Stimulated activated CD4-positive, alpha-beta T cell treated with anti-CD3 and anti-CD28 coated beads, Interleukin-1b, Interleukin-23, amount 100 ng/mL, for 24 hours (primary cell): ENCODE measurements around the gene PRDM4.
"Not testable (repeated sequence)": the region's sequence is repeated elsewhere in the genome, so short reads cannot be mapped to it uniquely, and the experiment has no call there.

ENCODE experiments used
- DNase-seq, 4 experiments: peaks; one replicate each; pipeline ENCODE4 v3.0.0-alpha.2; 2020; ENCODE audit warnings: low read depth in 4 of 4, low spot score in 1 of 4

PRDM4 gene

DNA sequence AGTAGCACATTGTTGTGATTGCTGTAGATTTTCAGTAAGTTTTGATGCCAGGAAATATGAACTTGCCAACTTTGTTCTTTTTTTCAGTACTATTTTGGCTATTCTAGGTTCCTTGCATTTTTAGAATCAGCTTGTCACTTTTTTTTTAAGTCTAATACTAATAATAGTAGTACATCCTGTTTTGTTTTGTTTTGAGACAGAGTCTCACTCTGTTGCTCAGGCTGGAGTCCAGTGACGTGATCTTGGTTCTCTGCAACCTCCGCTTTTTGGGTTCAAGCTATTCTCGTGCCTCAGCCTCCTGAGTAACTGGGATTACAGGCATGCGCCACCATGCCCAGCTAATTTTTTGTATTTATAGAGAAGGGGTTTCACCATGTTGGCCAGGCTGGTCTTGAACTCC is 58.8 kb downstream of the PRDM4 start:
- no peak for DNase-seq

DNA sequence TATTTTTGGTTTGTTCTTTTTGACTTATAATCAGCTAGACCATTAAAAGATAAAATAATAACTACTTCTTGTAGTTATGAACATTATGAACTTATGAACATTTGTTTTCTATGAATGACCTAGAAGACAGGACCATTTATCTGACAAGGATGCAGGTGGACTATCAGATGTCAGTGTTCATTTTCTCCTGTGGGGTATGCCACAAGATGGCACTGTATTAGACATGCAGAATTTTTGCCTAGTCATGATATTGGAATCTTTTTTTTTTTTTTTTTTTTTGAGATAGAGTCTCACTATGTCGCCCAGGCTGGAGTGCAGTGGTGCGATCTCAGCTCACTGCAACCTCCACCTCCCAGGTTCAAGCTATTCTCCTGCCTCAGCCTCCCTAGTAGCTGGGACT is 65.2 kb downstream of the PRDM4 start:
- DNase-seq: not testable (repeated sequence)

- DNase-seq: peak; percentile 91 to 94 (median 92)
Observed at GRCh38 chr12:107685360-107686248, 75.3 kb downstream of the PRDM4 start, which contains the start of gene PWP1. Gene PWP1, plus strand, starts transcription at chr12:107685799. Its CDS starts 101 bp downstream, at chr12:107685900.

DNA sequence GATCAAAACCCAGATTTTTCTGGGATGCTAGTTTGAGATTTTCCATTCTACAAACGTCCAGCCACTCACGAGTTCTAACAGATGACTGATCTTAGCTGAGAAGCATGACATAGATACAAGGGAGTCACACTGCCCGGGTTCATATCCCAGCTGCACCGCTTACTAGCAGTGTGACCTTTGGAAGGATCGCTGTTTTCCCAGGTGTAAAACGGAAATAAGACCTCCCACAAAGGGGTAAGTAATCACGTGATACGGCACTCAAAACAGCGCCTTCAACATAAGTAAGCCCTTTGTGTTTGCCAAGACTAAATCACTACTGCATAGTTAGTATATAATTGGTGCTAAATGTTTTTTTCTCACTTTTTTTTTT is 76.0 kb downstream of the PRDM4 start:
- DNase-seq: no peak

DNA sequence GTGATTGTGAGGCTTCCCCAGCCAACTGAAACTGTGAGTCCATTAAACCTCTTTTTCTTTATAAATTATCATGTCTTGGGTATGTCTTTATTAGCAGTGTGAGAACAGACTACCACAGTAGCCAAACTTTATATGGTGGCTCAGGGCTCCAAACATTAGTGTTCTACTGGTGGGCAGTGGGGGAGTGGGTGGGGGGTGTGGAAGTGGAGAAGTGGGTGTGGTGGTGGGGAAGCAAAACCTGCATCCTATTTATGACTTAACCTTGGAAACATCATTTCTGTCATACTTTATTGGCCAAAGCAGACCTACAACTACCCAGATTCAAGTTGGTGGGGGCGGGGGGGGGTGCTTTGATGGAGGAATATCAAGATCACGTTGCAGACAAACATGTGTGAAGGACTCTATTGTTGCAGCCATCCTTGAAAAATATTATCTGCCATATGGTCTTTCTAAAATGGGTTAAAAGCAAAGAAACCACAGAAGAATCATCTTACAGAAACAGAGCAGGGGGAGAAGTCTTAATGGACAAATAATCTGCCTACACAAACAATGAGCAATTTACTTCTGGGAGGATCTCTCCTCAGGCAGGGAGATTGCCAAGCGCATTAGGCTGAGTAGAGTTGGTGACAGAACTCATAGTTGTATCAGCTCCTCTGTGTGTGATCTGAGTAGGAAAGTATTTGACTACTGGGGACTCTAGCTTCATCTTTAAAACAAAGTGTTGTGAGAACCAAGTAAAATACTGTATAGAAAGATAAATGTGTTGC is 76.7 kb downstream of the PRDM4 start:
- DNase-seq: no peak
